HK-2 (cell line): ENCODE results near the gene IFI27L2.

ENCODE experiments used
- DNase-seq: peaks from one replicate; pipeline ENCODE4 v3.0.0-alpha.2; 2018; ENCODE audit not compliant: unreplicated experiment

IFI27L2 gene

GRCh38 chr14:94123296-94123695, 6.1 kb downstream of the IFI27L2 start:
- DNase-seq: no peak

- DNase-seq: no peak
These were observed 7.0 kb downstream of the IFI27L2 start for GRCh38 chr14:94122438-94122837.

DNA sequence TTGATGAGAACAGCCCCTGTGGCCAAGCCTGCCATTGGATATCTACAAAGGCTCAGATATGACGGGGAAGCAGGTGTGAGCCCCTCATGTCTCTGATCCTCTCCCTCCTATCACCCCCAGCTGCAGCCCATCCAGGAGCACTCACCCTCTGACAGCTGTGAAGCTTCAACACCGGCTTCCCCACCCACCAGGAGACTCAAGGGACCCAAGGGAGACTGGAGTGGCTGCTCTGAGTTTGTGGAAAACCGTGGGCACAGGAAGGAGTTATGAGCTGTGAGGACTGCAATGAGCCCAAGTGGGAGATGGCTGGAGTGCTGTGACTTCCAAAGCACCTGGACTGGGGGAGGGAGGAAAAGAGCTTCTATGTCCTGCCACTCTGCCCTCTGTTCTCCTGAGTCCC, 7.9 kb downstream of the IFI27L2 start:
- DNase-seq: no peak

DNA sequence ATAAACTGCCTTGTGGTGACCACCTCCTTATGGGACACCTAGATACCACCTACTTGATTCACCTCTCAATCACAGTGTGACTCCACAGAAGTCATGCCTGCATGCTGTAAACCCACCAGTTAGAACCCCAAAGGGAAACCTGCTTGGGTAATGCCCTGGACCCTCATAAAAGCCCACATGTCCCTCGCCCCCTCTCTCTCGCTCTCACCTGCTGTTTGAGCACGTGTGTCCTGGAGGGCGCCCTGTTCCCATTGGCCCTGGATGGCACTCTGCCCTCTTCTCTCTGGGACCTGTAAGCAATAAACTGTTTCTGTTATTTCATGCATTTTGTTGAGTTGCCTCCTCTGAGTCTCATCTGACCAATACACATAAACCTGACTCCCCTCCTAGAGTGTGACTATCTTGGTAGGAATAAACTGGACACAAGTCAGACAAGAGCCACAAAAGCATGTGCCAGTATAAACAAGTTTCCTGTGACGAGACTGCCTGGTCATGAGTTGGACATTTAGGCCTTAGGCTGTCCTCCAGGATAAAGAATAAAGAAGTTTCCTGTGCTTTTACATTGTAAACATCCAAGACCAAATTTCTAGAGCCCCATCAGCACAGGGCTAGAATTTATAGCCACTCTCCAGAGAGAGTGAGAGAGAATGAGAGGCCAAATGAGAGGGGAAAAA, 8.6 kb downstream of the IFI27L2 start:
- DNase-seq: no peak

DNA sequence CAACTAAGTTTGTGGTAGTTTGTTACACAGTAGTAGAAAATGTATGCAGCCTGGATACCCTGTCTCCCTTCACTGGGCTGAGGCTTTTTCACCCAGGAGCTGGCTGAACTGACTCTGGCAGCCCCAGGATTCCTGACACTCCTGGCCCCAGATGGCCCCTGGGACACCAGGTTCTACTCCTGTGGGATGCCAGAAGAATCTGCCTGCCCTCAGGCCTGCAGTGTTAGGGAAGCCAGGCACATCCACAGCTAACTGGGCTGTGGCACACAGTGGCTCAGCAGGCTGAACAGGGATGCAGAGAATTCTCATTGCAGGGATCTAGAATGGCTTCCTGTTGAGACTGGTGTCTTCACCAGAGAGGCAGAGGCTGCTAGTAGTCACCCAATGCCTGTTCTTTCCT, 10.3 kb downstream of the IFI27L2 start:
- DNase-seq: no peak

GRCh38 chr14:94117856-94118255, 11.5 kb downstream of the IFI27L2 start:
- no peak for DNase-seq

GRCh38 chr14:94116701-94117100, 12.7 kb downstream of the IFI27L2 start:
- DNase-seq: no peak

DNA sequence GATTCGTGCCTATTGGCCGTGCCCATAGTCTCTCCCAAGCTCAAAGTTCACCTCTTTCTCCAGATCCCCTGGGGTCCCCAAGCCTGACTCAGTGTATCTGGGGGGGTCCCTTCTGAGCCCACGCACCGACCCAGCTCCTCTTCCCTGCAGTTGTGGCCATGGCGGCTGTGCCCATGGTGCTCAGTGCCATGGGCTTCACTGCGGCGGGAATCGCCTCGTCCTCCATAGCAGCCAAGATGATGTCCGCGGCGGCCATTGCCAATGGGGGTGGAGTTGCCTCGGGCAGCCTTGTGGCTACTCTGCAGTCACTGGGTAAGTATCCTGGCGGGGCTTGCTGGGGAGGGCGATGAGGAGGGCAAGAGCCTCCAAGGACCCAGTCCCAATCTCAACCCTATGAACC, 13.8 kb downstream of the IFI27L2 start:
- DNase-seq: no peak

DNA sequence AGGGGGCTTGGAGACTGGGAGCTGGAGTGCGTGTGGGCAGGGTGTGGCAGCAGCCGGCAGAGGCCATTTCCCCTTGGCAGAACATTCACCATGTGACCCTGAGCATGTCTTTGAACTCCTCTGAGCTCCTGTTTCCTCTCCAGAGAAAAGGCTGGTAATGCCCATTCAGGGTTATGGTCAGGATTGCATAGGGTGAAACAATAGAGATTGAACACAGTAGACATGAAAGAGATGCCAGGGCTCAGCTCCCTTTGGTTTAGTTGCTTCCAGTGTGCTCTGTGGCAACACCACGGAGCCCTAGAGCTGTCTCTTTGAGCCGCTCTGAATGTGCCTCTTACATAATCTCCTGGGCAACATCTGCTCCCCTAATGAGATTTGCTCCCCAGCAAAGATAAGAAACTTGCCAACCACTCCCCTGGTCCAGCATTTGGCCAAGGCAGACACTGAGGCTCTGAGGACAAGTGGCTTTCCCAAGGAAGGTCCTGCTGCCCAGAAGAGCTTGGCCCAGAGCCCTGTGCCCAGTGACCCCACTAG, 14.3 kb downstream of the IFI27L2 start:
- DNase-seq: no peak

DNA sequence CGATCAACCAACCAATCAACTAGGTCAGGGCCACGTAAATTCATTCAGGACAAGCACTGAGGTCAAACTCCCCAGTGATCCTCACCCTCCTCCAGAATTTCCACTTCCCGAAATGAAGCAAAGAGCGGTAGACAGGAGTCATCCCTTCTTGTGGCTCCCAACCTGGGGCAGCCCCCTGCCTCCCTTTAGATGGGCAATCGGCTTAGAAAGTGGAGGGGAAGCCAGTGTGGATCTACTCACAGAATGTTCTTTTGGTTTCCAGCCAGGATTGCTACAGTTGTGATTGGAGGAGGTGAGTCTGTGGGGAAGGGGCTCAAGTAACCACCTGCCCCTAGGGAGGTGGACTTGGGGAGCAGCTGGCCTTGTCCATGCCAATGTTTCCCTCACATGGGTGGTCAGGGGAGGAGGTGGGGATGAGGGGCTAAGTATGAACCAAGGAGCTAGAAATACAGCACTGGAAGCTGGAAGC, 14.8 kb downstream of the IFI27L2 start:
- DNase-seq: no peak

DNA sequence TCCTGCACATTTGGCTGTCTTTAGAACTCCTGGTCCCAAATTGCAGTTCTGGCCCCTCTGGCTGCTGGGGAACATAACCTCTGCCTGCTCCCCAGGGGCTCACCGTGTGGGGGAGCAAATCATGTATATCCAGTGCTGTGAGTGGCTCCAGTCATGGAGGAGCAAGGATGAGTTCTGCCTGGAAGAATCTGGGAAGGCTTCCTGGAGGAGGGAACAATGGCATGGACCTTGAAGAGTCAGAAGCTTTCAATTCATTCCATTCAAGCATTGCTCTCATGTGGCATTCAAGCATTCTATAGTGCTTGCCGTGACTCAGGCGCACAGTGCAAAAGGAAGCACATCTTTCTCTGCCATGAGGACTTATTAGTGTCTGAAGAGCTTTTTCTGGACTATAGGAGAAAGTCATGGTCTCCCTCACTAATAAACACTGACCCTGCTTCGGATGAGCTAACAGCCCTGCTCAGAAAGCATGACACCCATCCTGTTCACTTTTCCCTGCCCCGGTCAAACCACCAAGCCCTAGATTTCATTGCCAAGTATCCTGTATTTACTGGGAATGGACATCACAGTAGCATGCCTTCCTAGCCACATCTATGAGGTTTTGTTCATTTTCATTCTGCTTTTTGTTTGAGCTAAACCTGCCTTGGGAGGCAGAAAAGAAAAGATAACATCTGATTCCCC, 15.4 kb downstream of the IFI27L2 start:
- DNase-seq: no peak

DNA sequence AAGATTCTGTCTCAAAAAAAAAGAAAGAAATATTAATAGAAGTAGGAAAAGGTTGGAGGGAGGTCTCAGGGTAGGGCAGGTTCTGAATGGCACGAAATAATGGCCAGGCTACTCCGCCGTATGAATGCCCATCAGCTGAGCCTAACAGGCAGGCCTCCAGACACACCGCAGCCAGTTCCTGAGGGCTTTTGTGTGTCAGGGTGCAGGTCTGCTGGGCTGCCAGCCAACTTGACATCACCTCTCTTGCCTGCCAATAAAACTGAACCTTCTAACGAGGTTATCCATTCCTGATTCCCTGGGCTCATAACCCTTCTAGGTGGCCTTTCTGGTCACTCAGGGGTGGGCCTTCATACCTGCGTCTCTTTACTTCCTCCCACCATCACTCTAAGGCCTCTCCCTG, 15.9 kb downstream of the IFI27L2 start:
- DNase-seq: no peak

GRCh38 chr14:94113073-94113472, 16.3 kb downstream of the IFI27L2 start:
- DNase-seq: no peak

- DNase-seq: no peak
These were observed 16.8 kb downstream of the IFI27L2 start for GRCh38 chr14:94112513-94113063.

- DNase-seq: no peak
These were observed 17.9 kb downstream of the IFI27L2 start for GRCh38 chr14:94111276-94112095.

DNA sequence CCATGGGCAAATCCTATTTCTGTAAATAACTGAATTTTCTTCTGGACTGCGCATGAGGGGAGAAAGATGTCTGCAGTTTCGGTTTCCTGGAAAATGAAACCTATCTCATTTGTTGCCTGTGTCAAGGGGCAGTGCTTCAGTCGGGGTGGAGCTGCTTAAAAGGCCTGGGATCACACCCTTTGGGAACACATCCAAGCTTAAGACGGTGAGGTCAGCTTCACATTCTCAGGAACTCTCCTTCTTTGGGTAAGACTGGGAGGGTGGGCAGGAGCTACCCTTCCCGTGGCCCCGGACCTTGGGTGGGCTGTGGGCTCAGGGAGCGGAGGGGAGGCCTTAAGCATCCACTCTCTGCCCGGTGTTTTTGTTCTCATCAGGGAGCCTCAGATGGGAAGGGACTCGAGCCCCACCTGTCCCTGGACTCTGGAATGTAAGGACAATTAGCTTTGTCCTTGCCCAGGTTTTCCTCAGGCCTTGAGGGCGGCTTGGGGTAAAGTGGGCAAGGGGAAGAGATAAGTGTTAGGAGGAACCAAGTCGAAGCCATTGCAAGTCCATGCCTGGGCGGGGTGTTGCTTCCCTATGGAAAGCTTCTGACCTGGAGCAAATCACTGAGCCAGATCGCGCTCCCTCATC, 18.7 kb downstream of the IFI27L2 start, which contains the start of gene IFI27:
Gene IFI27 (plus strand): TSS at position 185 of the 630 bp plus-strand sequence.
- DNase-seq: no peak

DNA sequence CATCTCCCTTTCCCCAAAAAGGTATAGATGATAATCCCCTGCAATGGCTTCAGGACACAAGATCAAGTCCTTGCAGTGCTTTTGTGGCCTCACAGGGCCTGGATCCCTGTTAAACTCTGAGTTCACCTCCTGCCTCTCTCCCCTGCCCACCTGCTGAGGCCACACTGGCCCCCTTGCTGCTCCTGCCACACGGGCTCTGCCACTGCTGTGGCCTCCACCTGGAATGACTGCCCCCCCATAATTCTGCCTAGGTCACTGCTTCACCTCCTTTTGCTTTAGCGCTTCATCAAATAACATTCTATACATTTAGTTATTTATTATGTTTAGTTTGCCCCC, 19.5 kb downstream of the IFI27L2 start:
- no peak for DNase-seq

DNA sequence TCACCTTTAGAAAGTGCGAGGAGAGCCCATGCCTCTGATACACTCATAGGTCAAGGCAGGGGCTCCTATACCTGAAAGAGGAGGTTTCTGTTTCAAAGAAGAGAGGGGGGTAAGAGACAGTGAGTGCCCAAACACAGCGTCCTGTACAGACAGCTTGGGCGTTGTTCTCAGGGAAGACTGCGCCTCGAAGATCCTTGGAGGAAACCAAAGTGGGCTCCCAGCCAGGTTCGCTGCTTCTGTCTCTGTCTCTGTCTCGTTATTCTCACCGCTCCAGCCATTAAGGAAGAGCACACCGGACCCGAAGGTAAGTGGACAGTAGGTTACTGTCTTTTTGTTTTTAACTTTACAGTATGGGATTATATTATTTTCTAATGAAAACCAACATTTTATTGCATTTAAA, 24.7 kb downstream of the IFI27L2 start:
- no peak for DNase-seq

- no peak for DNase-seq
These were observed 25.8 kb downstream of the IFI27L2 start for GRCh38 chr14:94103554-94104150.

DNA sequence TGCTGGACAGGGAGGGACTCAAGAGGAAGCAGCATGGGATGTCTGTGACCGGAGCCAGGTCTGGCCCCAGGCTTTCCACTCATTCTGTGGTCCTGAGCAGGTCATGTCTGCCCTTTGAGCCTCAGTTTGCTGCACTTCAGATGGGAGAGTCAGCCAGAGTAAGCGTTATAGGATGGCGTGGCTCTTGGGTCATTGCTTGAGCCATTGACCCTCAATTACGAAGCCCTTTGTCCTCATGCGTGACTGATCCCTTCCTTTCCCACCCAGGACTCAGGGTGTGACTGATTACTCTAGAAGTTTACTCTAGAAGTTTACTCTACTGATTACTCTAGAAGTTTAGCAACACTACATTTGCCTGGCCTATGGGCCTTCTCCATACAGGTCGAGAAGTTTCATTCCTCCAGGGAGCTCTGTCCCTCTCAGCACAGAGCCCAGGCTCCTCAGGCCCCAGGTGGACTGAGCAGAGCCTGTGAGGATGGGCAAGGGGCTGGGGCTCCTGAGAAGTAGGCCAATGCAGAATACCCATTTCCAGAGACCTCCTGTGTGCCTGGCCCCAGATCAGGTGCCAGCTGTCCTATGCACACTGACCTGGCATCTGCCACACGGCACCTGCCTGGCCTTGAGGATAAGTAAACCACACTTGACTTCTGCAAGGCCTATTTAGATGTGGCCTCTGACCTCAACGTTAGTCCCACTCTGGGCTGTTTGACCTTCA, 26.5 kb downstream of the IFI27L2 start:
- no peak for DNase-seq

DNA sequence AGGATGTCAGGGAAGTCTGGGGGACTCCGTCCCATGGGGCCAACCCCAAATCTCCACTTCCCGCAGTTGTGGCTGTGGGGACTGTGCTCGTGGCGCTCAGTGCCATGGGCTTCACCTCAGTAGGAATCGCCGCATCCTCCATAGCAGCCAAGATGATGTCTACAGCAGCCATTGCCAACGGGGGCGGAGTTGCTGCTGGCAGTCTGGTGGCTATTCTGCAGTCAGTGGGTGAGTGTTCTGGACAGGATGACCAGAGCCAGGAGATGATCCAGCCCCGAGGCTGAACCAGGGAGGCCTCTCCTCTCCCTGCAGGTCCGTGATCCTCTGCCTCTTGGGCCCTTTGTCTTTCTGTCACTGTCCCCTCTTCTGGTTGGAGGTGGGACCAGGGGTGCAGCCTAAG, 27.7 kb downstream of the IFI27L2 start:
- DNase-seq: no peak
